ENCODE results near the gene LRPPRC.

LRPPRC gene

DNA sequence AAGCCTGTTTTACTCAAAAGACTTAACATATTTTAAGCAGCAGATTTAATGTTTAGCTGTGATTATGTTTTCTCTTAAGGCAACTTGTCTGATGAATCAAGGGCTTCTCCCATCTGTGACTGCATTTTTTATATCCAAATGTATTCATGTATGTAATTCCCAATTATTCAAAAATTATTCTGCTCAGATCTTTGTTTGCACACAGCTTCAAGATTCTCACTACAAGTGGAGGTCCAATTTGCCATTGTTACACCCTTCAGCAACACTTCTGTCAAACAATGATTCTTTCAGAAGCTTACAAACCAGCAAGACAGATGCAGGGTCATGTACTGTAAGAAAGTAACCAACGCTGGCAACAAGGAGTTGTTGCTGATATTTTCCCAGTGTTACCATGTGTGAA lies 5.9 kb upstream of the LRPPRC start:
- Mint-ChIP-seq H3K27ac (no peak overlapping the region), H3K9me3 (no peaks in the 10 kb centered on the region), H3K4me3 (no peak overlapping the region), H3K27me3 (no peaks in the 10 kb centered on the region), H3K4me1 (peaks cover 23% of the 10 kb centered on the region)
- DNase-seq (no peak), ATAC-seq (no peak)

DNA sequence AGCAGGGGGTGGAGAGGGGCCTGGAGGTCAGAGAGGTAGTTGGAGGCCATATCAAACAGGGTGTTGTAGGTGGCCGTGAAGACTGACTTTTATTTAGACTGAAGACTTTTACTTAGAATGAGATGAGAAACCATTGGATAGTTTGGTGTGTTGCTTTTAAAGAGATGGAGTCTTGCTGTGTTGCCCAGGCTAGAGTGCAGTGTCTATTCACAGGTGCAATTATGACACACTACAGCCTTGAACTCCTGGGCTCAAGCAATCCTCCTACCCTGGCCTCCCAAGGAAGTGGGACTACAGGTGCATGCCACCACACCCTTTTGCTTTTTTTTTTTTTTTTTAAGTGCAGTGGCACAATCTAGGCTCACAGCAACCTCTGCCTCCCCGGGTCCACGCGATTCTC lies 2.5 kb upstream of the LRPPRC start:
- ATAC-seq (no peak), DNase-seq (no peak)
- no peak overlapping the region for H3K27ac Mint-ChIP-seq
- H3K4me3 Mint-ChIP-seq = no peak overlapping the region
- no peaks in the 10 kb centered on the region for H3K9me3 Mint-ChIP-seq
- H3K27me3 Mint-ChIP-seq = no peaks in the 10 kb centered on the region
- H3K4me1 Mint-ChIP-seq = peaks cover 23% of the 10 kb centered on the region

DNA sequence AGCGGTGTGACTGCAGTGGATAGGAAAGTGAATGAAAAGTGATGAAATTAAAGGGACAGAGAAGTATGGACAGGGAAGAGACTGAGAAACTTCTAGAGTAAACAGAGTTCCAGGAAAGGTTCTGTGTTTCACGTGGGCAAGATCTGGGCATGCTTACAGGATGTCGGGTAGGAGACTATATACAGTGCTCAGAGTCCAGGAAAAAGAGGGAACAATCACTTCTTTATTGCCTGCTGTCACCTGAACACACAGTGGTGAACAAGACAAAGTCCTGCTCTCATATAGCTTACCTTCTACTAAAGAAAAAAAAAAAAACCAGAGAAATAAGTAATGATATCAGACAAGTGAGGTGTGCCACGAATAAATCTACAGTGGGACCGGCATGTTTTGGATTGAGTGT lies 2.4 kb downstream of the LRPPRC start:
- H3K4me3 Mint-ChIP-seq = peak overlapping the region; percentile 83 to 91
- DNase-seq (no peak), ATAC-seq (no peak)
- peaks cover 60% of the 10 kb centered on the region for H3K4me1 Mint-ChIP-seq
- H3K27ac Mint-ChIP-seq = peak overlapping the region; percentile 55 to 63
- H3K9me3 Mint-ChIP-seq = no peaks in the 10 kb centered on the region
- no peaks in the 10 kb centered on the region for H3K27me3 Mint-ChIP-seq

DNA sequence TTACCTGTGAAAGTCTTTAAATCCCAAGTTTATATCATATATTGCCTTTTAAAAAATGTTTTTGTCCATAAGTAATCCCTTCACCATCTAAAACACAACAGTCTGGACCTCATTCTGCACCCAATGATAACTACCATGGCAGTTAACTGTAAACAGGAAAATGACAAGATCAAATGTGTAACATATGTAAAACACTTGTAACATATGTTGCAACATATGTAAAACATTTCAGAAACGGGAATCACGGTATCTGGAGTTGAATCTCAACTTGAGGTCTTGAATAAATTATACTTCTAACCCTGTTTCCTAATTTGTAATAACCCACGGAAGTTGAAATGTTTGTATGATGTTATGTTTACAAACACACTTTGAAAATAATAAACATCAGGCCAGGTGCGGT lies 6.2 kb downstream of the LRPPRC start:
- DNase-seq (no peak), ATAC-seq (no peak)
- H3K27me3 Mint-ChIP-seq = no peaks in the 10 kb centered on the region
- peak overlapping the region in 1 of 2 donors; percentile 8 for H3K27ac Mint-ChIP-seq
- no peaks in the 10 kb centered on the region for H3K9me3 Mint-ChIP-seq
- peaks cover 81% of the 10 kb centered on the region for H3K4me1 Mint-ChIP-seq
- H3K4me3 Mint-ChIP-seq = no peak overlapping the region

DNA sequence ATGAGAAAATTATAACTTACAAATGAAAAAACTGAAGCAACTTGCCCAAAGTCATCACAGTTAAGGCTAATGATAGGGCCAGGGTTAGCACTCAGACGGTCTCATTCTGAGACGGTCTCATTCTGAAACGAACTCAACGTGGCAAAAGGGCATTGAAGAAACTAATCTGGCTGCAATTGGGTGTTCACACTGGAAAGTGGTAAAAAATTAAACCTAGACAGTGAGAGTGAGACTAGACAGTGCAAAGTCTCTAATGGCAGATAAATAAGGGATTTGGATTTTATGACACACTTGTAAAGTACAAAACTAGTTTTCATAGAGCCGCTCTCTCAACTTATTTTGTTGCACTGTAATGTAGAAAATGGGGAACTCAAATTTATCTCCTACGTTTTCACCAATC lies 9.2 kb downstream of the LRPPRC start:
- Mint-ChIP-seq H3K27me3 (no peaks in the 10 kb centered on the region), H3K4me3 (no peak overlapping the region), H3K9me3 (no peaks in the 10 kb centered on the region), H3K27ac (peak overlapping the region; percentile 74 to 96), H3K4me1 (peaks cover 58% of the 10 kb centered on the region)
- DNase-seq = no peak
- ATAC-seq = no peak

DNA sequence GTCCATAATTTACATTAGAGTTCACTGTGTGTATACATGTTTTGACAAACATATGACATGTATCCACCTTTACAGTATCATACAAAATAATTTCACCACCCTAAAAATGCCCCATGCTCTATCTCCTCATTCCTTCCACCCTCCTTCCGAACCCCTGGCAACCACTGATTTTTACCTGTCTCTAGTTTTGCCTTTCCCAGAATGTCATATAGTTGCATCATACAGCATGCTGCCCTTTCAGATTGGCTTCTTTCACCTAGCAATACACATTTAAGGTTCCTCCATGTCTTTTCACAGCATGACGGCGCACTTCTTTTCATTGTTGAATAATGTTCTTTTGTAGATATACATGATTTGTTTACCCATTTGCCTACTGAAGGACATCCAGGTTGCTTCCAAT lies 10.4 kb downstream of the LRPPRC start:
- H3K27me3 Mint-ChIP-seq = no peaks in the 10 kb centered on the region
- DNase-seq (peak in 1 of 2 donors; percentile 29), ATAC-seq (peak; percentile 83)
- H3K9me3 Mint-ChIP-seq = no peaks in the 10 kb centered on the region
- peaks cover 56% of the 10 kb centered on the region for H3K4me1 Mint-ChIP-seq
- peak overlapping the region; percentile 69 to 99 for H3K27ac Mint-ChIP-seq
- peak overlapping the region; percentile 40 to 59 for H3K4me3 Mint-ChIP-seq

DNA sequence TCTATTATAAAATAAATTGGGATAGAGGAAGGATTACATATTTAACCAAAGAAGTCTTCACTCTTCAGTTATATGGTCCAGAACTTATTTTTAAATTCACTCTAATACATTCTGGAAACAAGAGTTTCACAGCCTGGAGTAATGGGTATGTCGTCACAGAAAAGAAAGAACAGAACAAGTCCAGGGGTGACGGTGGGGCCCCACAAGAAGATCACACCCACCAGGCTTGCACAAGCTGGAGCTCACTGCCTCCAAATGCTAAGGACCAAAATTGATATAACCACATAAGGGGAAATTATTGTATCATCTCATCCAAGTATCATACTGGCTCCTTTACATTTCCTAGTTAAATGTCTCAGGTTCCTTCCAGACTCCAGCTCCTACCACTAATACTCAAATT lies 11.3 kb downstream of the LRPPRC start:
- H3K4me1 Mint-ChIP-seq = peaks cover 53% of the 10 kb centered on the region
- no peaks in the 10 kb centered on the region for H3K9me3 Mint-ChIP-seq
- DNase-seq (no peak), ATAC-seq (no peak)
- no peak overlapping the region for H3K4me3 Mint-ChIP-seq
- peak overlapping the region; percentile 56 to 99 for H3K27ac Mint-ChIP-seq
- H3K27me3 Mint-ChIP-seq = no peaks in the 10 kb centered on the region

DNA sequence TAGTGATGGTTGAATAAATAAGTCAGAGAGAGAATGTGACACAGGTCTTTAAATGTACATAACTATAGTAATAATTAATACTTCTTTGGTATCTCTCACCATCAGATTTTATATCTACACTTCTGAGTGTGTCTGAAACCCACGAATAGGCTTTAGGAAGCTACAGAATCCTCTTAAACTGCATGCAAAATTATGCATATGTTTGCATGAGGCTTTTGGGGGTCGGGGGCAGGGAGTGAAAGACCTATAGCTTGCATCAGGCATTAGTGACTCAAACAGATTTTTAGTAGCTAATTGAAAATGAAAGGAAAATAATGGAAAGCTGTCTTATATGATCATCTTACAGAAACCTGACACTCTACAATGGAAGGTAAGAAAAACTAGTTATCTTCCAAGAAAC lies 14.9 kb downstream of the LRPPRC start:
- peaks cover 27% of the 10 kb centered on the region for H3K4me1 Mint-ChIP-seq
- H3K9me3 Mint-ChIP-seq = no peaks in the 10 kb centered on the region
- H3K27me3 Mint-ChIP-seq = no peaks in the 10 kb centered on the region
- peak; percentile 72 for ATAC-seq
- peak overlapping the region; percentile 6 to 52 for H3K4me3 Mint-ChIP-seq
- DNase-seq = no peak
- H3K27ac Mint-ChIP-seq = peak overlapping the region; percentile 49 to 91

DNA sequence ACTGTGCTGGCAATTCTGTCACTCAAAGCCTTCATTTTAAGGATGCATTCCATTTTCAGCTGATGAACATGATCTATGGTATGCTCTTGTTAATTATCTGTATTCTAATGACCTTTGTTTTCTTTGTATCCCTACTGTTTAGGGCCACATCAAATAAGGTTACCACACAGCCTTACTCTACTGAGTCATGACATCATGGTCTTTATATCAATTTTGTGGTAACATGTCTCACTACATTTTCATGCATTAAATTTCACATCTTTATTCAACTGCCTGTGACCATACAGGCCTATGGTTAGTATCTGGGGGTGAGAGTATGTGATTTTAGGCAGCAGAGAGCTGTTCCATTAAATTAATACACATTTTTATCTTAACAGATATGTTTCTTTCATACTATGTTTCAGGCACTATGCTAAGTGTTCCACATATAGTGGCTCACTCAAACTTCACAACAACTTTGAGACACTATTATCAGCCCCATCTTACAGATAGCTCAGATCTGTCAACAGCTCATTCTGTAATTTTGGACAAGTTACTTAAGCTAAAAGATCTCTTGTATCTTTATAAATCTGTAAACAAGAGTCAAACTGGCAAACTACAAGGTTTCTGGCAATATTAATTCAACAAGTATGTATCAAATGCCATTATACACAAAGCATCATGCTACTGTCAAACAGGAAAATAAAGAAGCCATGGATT lies 18.0 kb downstream of the LRPPRC start:
- Mint-ChIP-seq H3K27ac (peak overlapping the region in 1 of 2 donors; percentile 66), H3K9me3 (no peaks in the 10 kb centered on the region), H3K4me3 (no peak overlapping the region), H3K27me3 (no peaks in the 10 kb centered on the region), H3K4me1 (peaks cover 7% of the 10 kb centered on the region)
- ATAC-seq (peak; percentile 55), DNase-seq (no peak)

DNA sequence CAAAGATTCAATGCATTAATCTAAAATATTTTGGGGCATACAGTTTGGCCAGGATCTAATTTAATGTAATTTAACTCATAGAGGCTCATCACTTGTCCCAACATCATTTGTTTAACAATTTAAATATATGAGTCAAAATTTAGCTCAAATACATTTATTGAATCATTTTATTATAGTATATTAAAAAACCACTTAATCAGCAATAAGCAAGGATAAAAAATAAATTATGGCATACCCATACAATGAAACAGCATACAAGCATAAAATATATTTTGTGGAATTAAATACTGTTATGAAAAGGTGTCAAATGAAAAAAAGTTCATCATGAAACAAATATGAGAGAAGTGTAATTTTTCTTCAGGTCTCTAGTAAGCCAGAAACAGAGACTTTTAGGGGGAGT lies 34.9 kb downstream of the LRPPRC start:
- DNase-seq = no peak
- Mint-ChIP-seq H3K9me3 (no peaks in the 10 kb centered on the region), H3K4me1 (no peaks in the 10 kb centered on the region), H3K27ac (no peak overlapping the region), H3K4me3 (no peak overlapping the region), H3K27me3 (no peaks in the 10 kb centered on the region)
- ATAC-seq = no peak

DNA sequence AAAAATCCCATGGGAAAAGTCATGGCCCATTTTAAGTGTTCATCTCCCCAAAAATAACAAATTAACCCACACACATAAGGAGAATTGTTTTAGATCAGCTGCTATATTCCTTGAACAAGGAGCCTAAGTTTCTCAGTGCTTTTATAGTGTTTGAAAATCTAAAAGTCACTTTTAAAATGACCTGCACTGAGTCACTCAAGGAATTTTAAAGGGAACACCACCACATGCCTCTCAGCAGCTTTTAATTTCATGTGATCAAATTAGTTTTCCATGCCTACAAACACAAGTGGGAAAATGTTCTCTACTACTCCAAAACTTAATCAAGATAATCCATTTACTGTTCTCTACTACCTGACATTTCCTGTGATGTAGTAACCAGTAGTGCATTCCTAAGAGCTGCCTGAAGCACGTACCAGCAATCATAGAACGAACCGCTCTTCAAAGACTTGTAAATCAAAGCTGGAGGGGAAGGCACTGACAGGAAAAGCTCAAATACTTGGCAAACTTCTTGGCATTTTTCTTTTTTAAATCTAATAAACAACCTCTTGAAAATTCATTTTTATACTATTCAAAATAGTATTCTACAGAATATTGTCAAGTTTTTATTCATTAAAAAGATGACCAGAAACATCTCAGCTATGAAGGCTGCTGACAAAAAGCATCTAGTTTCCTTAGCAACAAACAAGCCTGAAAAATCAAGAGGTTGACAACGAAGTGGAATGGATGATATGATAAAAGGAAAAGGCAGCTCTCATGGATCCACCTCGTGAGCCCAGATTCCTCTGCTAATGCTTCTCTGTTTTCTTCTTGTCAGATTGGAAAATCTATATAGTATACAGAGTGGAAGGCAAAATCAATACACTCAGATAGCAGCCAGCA lies 37.2 kb downstream of the LRPPRC start:
- Mint-ChIP-seq H3K4me3 (no peak overlapping the region), H3K27ac (peak overlapping the region in 1 of 2 donors; percentile 53), H3K4me1 (no peaks in the 10 kb centered on the region), H3K9me3 (no peaks in the 10 kb centered on the region), H3K27me3 (no peaks in the 10 kb centered on the region)
- ATAC-seq (no peak), DNase-seq (no peak)

DNA sequence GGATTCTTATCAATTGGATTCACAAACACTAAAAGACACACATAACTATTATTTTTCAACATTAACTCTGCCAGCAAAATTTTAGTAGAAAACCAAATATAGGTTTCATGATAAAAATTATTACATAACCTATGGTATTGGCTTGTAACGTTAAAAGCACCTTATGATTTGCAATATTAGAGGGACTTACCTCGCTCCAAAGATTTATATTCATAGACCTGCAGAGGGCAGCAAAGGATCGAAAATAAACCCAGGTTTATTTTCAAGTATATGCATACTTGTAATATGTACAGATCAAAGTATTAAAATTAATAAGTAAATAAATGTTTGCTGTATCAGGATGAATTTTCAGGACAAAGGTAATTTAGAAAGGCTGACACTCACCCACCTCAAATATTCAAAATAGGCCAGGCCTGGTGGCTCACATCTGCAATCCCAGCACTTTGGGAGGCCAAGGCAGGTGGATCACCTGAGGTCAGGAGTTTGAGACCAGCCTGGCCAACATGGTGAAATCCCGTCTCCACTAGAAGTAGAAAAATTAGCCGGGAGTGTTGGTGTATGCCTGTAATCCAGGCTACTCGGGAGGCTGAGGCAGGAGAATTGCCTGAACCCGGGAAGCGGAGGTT lies 45.3 kb downstream of the LRPPRC start:
- no peaks in the 10 kb centered on the region for H3K9me3 Mint-ChIP-seq
- H3K4me1 Mint-ChIP-seq = no peaks in the 10 kb centered on the region
- ATAC-seq (no peak), DNase-seq (no peak)
- no peak overlapping the region for H3K4me3 Mint-ChIP-seq
- no peaks in the 10 kb centered on the region for H3K27me3 Mint-ChIP-seq
- H3K27ac Mint-ChIP-seq = peak overlapping the region in 1 of 2 donors; percentile 39

DNA sequence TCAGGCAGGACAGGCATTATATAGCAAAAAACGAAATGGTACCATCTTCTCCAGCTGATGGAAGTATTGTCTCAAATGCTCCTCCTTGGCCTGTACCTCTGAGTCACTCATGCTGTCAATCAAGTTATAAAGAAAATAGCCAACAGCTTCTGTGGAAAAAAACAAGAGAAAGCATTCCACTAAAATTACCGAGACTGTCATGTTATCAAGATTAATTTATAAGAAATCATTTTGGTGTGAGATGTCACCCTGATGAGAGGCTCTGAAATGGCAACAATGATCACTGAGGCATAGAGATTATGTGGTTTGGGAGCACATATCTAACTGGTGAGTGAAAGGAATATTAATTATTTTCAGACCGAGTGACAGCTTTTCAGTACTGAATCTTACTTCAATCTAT lies 47.4 kb downstream of the LRPPRC start:
- no peak for ATAC-seq
- Mint-ChIP-seq H3K9me3 (no peaks in the 10 kb centered on the region), H3K4me3 (no peak overlapping the region)

DNA sequence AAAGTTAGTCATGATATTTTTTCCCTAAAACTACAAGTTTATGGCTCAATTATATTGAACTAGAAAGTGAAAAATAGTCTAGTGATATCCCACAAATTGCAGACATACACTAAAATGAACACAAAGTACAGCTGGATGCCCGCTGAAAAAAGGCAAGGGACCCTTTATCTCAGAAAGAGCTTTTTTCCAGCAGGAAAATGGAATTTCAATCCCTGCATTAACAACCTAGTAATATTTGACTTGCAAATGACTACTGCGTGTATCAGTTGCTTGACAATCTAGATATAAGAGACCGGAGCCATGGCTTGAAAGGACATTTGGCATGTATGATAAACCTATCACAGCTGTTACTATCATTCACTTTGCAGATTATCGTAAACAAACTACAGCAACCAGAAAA lies 49.1 kb downstream of the LRPPRC start:
- Mint-ChIP-seq H3K27me3 (no peaks in the 10 kb centered on the region), H3K4me1 (no peaks in the 10 kb centered on the region), H3K9me3 (no peaks in the 10 kb centered on the region), H3K4me3 (no peak overlapping the region), H3K27ac (no peak overlapping the region)
- DNase-seq = no peak
- ATAC-seq = no peak

More for the DNA sequence above, 47.4 kb downstream of the LRPPRC start:
- Mint-ChIP-seq H3K4me1 (no peaks in the 10 kb centered on the region), H3K27ac (no peak overlapping the region), H3K27me3 (no peaks in the 10 kb centered on the region)
- no peak for DNase-seq

DNA sequence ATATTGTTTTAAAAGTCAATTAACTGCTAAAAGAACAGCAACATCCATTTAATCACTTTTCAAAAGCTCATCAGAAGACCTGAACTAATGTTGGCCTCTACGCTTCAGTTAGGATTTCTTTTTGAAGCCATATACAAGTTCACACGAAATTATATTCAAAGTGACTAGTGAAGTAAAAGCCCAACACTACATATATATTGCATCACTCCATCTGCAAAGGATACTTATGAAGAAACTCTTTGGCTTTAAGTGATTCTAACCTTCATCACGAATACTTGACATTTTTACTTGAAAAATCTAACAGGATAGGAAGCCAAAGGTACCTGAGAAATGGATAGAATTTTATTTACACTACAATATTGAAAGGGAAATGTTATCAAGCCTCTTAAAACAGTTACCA lies 50.4 kb downstream of the LRPPRC start:
- H3K27me3 Mint-ChIP-seq = no peaks in the 10 kb centered on the region
- no peak overlapping the region for H3K4me3 Mint-ChIP-seq
- no peaks in the 10 kb centered on the region for H3K9me3 Mint-ChIP-seq
- H3K4me1 Mint-ChIP-seq = no peaks in the 10 kb centered on the region
- ATAC-seq (no peak), DNase-seq (no peak)
- no peak overlapping the region for H3K27ac Mint-ChIP-seq

DNA sequence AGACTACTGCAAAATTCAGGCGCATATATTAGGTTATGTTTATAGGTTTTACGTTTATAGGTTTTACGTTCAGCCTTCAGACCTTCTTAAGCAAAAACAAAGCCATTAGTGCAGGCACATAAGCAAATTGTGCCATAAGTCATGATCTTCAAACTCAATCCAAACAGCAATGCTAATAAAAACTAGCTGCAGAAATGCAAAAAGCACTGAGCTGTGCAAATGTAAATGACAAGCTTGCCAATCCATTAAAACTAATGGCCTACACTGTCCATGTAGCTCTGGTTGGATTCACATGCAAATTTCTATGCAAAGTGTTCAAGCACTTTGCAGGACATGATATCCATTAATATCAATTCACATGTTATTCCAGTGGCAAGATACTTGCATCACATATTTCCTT lies 50.9 kb downstream of the LRPPRC start:
- Mint-ChIP-seq H3K27me3 (no peaks in the 10 kb centered on the region), H3K27ac (no peak overlapping the region), H3K4me1 (no peaks in the 10 kb centered on the region), H3K9me3 (no peaks in the 10 kb centered on the region), H3K4me3 (no peak overlapping the region)
- DNase-seq (no peak), ATAC-seq (no peak)

Measured in stimulated activated naive CD8-positive, alpha-beta T cell treated with anti-CD3 and anti-CD28 coated beads, Interleukin-15, amount 100 ng/mL, for 72 hours (primary cell).